Measurements from ENCODE around the gene KCNAB1.
A peak's percentile ranks its signal among the peaks of the same experiment; 100 is the strongest.
"Not testable (repeated sequence)": the region's sequence is repeated elsewhere in the genome, so short reads cannot be mapped to it uniquely, and the experiment has no call there.

The KCNAB1 gene

DNA sequence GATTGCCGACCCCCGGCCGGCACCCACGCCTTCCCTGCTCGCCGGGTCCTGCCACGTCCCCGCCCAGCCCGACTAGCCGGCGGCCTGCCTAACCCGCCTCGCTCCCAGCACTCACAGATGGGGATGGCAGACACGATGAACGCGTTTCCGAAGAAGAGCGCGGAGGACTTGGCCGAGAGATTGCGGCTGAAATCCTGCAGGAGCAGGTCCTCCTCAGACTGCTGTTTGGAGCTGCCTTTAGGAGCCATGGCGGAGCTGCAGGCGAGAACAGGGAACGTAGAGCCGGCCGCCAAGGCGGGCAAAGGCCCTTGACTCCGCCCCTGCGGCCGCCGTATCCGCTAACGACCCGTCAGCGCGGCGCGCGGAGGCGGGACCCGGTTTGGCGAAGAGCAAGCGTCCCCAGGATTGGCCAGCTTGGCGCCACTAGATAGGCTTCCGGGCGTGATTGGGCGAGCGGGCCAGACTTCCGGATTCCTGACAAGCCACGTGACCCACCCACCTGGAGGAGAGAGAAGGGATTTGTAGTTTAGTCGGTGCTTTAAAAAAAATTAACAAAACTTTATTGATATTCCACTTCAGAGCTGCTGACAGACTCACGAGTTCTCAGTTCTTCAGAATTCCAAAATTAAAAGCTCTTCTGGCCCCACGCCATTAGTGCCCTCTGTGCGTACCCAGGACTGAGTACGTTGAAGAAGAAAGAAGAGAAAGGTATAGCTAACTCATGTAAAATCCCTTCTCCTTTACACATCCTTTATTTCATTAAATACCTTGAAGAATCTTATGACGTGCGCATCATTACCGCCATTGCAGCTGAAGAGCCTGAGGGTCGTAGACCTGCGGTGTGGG is 434.7 kb downstream of the KCNAB1 start, which contains the start of gene SSR3:
TSS of gene SSR3 (minus strand) at position 276 of the 846 bp plus-strand sequence. CDS start at position 248, 28 bp downstream.
- H3K4me3 ChIP-seq (ENCODE audit: low read depth, low read length): peak within 1 kb of the TSS; percentile 97
- no peaks in the 10 kb centered on the region for H3K9me3 ChIP-seq (ENCODE audit: control insufficient read depth, low read length)
- peak within 1 kb of the TSS; percentile 93 for H2AFZ ChIP-seq
- peak within 1 kb of the TSS; percentile 58 for H3K9ac ChIP-seq
- peaks cover 16% of the 10 kb centered on the region for H3K79me2 ChIP-seq
- peaks cover 26% of the 10 kb centered on the region for H3K4me1 ChIP-seq
- H3K4me2 ChIP-seq (ENCODE audit: low read length): peak within 1 kb of the TSS; percentile 85
- peak within 1 kb of the TSS; percentile 84 for H3K27ac ChIP-seq
- no peaks in the 10 kb centered on the region for H3K36me3 ChIP-seq (ENCODE audit: control insufficient read depth, insufficient read depth, low read length)
- TF ChIP-seq, protein P1, sequence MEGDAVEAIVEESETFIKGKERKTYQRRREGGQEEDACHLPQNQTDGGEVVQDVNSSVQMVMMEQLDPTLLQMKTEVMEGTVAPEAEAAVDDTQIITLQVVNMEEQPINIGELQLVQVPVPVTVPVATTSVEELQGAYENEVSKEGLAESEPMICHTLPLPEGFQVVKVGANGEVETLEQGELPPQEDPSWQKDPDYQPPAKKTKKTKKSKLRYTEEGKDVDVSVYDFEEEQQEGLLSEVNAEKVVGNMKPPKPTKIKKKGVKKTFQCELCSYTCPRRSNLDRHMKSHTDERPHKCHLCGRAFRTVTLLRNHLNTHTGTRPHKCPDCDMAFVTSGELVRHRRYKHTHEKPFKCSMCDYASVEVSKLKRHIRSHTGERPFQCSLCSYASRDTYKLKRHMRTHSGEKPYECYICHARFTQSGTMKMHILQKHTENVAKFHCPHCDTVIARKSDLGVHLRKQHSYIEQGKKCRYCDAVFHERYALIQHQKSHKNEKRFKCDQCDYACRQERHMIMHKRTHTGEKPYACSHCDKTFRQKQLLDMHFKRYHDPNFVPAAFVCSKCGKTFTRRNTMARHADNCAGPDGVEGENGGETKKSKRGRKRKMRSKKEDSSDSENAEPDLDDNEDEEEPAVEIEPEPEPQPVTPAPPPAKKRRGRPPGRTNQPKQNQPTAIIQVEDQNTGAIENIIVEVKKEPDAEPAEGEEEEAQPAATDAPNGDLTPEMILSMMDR (IDR thresholded peaks at IDR 0.05): peak; percentile 29
- no peaks in the 10 kb centered on the region for H3K27me3 ChIP-seq (ENCODE audit: control insufficient read depth, insufficient read depth, low read length)

DNA sequence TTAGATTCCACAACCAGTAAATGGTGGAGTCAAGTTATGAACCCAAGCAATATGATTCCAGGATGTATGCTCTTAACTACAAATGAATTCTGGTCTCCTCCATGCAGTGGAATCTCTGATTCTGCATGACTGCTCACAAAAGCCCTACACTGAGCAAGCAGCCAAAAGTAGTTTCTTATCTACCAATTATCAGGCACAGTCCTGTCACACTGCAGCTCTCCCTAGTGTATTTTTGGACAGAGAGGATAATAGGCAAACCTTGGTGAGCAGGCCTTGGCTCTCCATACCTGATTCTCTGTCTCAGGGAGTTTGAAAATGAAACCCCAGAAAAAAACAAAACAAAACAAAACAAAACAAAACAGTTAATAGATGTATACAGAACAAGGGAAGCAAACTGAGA is 438.0 kb downstream of the KCNAB1 start:
- no peaks in the 10 kb centered on the region for H3K27me3 ChIP-seq (ENCODE audit: control insufficient read depth, insufficient read depth, low read length)
- H3K27ac ChIP-seq: no peak overlapping the region
- H3K9ac ChIP-seq: no peak overlapping the region
- H3K36me3 ChIP-seq (ENCODE audit: control insufficient read depth, insufficient read depth, low read length): no peaks in the 10 kb centered on the region
- peak overlapping the region; percentile 11 for H3K4me2 ChIP-seq (ENCODE audit: low read length)
- peaks cover 5% of the 10 kb centered on the region for H3K4me1 ChIP-seq
- TF ChIP-seq, protein P1 (IDR thresholded peaks at IDR 0.05): no peak
- H3K9me3 ChIP-seq (ENCODE audit: control insufficient read depth, low read length): no peaks in the 10 kb centered on the region
- peaks cover 8% of the 10 kb centered on the region for H3K79me2 ChIP-seq
- no peak overlapping the region for H3K4me3 ChIP-seq (ENCODE audit: low read depth, low read length)
- H2AFZ ChIP-seq: peak overlapping the region; percentile 6

DNA sequence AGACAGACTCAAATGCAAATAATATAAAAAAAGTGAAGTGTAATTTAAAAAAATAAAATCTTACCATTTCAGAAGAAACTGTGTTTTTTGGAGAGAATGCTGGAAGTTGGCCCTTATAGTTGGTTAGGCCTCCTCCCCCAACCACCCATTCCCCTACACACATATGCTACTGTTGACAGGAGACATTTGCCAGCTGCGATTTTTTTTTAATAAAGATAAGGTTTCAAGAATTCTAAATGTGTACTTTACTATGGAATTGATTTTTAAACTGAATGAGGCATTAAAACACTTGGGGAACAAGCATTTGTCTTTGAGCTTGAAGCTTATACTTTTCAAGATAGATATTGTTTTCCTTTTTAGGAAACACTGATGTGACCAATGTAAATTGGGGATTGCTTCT is 438.9 kb downstream of the KCNAB1 start:
- peak overlapping the region; percentile 9 for H2AFZ ChIP-seq

DNA sequence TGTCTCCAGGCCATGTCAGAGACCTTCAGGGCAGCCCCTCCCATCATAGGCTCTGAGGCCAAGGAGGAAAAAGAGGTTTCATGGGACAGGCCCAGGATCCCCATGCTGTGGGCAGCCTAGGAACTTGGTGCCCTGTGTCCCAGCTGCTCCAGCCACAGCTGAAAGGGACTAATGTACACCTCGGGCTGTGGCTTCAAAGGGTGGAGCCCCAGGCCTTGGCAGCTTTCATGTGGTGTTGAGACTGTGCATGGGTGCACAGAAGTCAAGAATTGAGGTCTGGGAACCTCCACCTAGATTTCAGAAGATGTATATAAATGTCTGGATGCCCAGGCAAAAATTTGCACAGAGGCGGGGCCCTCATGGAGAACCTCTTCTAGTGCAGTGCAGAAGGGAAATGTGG is 441.2 kb downstream of the KCNAB1 start:
- Histone ChIP-seq H3K4me1 (peaks cover 5% of the 10 kb centered on the region), H3K36me3 (ENCODE audit: control insufficient read depth, insufficient read depth, low read length) (no peaks in the 10 kb centered on the region), H3K4me2 (ENCODE audit: low read length) (no peak overlapping the region), H3K79me2 (no peaks in the 10 kb centered on the region), H3K4me3 (ENCODE audit: low read depth, low read length) (no peak overlapping the region), H3K9ac (no peak overlapping the region), H3K9me3 (ENCODE audit: control insufficient read depth, low read length) (no peaks in the 10 kb centered on the region), H3K27ac (no peak overlapping the region), H2AFZ (no peak overlapping the region), H3K27me3 (ENCODE audit: control insufficient read depth, insufficient read depth, low read length) (no peaks in the 10 kb centered on the region)
- TF ChIP-seq, protein P1 (IDR thresholded peaks at IDR 0.05): no peak

More for the DNA sequence above, 438.9 kb downstream of the KCNAB1 start:
- Histone ChIP-seq H3K9me3 (ENCODE audit: control insufficient read depth, low read length) (no peaks in the 10 kb centered on the region), H3K9ac (no peak overlapping the region), H3K36me3 (ENCODE audit: control insufficient read depth, insufficient read depth, low read length) (no peaks in the 10 kb centered on the region), H3K27ac (no peak overlapping the region), H3K4me2 (ENCODE audit: low read length) (no peak overlapping the region), H3K4me3 (ENCODE audit: low read depth, low read length) (no peak overlapping the region), H3K79me2 (peaks cover 1% of the 10 kb centered on the region), H3K27me3 (ENCODE audit: control insufficient read depth, insufficient read depth, low read length) (no peaks in the 10 kb centered on the region), H3K4me1 (peaks cover 5% of the 10 kb centered on the region)
- TF ChIP-seq, protein P1 (IDR thresholded peaks at IDR 0.05): no peak

DNA sequence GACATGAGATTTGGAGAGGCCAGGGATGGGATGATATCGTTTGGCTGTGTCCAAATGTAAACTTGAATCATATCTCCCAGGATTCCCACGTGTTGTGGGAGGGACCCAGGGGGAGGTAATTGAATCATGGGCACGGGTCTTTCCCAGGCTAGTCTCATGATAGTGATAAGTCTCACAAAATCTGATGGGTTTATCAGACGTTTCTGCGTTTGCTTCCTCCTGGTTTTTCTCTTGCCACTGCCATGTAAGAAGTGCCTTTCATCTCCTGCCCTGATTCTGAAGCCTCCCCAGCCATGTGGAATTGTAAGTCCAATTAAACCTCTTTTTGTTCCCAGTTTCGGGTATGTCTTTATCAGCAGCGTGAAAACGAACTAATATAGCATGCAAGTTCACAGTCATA is 442.1 kb downstream of the KCNAB1 start:
- H3K9ac ChIP-seq; H3K27ac ChIP-seq; H3K4me3 ChIP-seq (ENCODE audit: low read depth, low read length); H3K79me2 ChIP-seq; H3K27me3 ChIP-seq (ENCODE audit: control insufficient read depth, insufficient read depth, low read length); H3K4me1 ChIP-seq; H2AFZ ChIP-seq; H3K36me3 ChIP-seq (ENCODE audit: control insufficient read depth, insufficient read depth, low read length); H3K9me3 ChIP-seq (ENCODE audit: control insufficient read depth, low read length); H3K4me2 ChIP-seq (ENCODE audit: low read length): not testable (repeated sequence)
